NOMO-1 treated with DMSO at 0.1 percent for 48 hours (cell line): ENCODE measurements around the gene GLYATL3.
A peak's percentile ranks its signal among the peaks of the same experiment; 100 is the strongest.

Source experiments
- DNase-seq: peaks from one replicate; lab custom pipeline; 2025; ENCODE audit not compliant: unreplicated experiment; lab: John Stamatoyannopoulos, UW

GLYATL3 gene

DNA sequence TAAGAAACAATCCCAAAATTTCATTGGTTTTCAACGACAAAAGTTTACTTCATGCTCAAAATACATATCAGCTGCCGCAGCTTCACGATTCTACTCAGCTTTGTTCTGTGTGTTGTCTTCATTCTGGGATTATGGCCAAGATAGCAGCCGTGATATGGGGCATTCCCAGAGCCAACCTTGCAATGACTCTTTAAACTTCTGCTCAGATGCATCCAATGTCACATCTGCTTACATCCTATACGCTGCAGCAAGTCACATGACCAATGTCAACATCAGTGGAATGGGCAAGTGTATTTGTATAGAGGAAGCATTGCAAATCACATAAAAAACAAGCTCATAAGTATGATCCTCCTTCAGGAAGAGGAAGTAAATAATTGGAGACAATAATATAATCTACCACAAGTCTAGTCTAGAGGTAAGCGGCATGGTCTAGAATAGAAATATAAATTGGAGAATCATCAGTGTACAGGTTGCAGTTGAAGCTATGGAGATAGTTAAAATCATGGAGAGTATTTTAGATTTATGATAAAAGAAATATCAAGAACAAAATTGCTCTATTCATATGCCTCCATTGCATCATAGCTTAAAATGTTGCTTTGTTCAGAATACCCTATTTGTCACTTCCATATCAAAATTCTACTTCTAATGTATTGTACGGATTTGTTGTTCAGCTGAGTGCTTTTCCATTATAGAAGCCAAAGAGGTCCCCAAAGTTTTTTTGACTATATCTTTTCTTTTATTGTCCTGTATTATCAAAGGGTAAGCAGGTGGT is 43.5 kb downstream of the GLYATL3 start:
- DNase-seq = peak; percentile 74

DNA sequence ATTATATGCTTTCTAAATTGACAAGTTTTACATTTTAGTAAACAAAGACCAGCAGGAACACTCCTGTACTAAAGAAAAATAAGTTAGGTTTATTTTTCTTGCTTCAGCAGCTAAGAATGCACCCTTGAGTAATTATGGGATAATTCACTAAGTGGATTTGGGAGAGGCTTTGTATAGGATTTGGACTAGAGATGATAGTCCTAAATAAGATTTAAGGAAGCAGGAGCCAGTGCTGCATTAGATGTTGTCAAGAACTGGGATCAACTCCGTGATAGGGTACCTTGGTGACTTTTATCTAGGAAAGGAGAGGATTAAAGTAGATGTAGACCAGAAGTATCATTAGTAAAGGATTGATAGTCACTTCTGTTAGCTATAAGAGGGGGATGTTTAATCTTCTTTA is 46.6 kb downstream of the GLYATL3 start:
- no peak for DNase-seq

DNA sequence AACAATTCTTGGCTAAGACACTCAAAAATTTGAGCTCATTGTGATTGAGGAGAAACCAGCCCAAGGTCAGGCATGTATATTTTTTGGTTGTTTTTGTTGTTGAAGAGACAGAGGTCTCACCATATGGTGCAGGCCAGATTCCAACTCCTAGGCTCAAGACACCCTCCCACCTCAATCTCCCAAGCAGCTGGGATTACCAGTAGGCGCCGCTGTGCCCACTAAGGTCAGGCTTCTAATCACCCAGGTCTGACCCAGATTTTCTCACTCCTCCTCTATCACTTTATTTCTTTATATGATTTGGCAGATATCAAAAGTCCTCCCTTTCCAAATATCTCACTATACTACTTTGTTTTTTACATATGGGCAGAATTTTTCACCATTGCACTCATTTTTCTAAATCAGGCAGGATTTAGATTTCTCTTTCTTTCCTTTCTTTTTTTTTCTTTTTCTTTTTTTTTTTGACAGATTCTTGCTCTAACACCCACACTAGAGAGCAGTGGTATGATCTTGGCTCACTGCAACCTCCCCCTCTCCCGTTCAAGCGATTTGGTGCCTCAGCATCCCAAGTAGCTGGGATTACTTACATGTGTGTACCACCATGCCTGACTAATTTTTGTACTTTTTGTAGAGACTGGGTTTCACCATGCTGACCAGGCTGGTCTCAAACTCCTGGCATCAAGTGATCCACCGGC is 49.0 kb downstream of the GLYATL3 start:
- no peak for DNase-seq

DNA sequence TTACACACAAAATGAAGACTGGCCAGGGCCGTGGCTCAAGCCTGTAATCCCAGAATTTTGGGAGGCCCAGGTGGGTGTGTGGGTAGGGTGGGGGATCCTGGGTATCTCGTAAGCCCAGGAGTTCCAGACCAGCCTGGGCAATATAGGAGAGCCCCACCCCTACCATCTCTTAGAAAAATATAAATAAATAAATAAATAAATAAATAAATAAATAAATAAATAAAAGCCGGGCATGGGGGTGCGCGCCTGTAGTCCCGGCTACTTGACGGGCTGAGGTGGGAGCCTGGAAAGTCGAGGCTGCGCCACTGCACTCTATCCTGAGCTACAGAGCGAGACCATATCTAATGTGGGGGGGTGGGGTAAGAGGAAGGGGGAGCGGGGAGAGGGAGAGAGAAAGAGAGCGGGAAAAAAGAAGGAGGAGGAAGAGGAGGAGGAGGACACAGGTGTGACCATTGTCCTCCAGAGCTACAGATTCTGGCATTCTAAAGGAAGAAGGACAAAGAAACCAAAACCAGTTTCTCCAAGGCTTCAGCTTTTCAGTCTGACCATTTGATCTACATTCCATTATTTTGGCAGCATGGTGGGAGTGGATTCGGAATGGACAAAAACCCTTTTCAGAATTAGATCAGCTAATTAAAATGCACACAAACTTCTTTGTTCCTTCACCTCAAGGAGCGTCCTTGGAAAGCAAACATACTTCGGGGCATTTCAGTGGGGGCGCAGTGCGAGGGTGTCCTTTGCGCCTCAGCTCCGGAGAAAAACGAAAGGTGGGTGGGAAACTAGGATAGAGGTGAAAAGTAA is 50.2 kb downstream of the GLYATL3 start:
- DNase-seq = no peak

DNA sequence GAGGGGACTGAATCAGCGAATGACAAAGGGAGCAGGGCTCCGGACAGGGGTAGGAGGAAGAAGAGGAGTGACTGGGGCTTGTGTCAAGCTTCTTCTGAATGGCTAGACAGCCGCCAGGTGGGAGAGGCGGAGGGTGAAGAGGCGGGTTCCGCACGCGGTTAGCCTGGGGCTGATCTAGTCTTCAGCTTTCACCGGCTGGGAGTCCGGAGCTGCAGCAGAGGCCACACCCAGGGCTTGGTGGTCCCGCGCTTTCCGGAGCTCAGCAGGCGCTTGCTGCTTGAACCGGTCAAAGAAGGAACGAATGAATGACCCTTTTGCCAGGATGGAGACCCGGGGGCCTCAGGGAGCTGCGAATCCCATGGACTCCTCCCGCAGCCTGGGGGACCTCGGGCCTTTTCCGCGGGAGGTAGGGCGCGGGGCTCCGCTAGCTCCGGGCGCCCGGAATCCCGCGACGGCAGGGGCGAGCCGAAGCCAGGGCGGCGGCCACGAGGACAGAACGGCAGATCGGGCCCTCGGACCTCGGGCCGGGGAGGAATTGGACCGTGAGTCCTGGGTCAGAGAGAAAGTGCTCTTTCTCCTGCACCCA is 50.9 kb downstream of the GLYATL3 start, which contains the start of gene C6orf141:
TSS of gene C6orf141 (plus strand) at position 177 of the 586 bp plus-strand sequence. CDS start at position 302, 125 bp downstream.
- DNase-seq = no peak

DNA sequence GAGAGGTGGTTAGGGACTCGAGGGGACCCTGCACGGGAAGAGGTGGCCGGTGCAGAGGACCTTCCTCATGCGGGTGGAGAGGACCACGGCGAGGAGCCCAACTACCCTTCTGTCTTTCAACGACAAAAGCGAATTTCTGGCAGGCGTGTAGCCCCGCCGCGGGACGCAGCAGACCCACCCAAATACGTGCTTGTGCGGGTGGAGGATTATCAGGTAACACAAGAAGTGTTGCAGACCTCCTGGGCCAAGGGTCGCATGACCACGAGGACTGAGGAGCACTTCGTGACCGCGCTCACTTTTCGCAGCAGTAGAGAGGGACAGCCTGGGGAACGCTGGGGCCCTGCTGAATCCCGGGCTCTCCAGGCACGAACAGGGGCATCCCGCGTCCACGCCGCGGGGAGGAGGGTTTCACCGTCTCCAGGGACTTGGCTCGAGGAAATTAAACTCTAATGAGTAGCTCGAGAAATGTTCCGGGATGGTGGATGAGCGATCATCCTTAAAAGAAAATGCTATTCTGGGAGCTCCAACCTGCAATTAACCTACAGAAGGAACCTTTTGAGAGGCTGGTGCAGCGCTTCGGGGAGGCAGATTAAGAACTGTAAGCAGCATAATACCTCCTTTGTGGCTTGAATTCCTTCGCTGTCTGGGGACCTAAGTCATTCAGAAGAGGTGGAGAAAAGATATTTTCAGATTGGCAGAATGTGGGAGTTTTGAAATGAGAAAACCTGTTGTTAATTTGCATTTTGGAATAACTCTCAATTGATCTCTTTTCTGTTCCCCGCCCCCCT is 51.5 kb downstream of the GLYATL3 start:
- DNase-seq = peak; percentile 8

DNA sequence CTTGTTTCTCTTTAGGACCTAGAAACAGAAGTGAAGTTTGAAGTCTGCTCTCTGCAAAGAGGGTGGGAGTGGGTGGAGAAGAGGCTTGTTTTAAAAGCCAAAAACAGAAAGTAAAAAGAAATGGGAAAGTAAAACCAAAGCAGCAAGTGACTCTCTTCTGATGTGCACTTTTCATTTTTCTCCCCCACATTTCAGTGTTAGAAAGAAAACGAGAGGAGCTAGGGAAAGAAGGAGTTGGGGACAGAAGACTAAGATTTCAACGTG is 52.1 kb downstream of the GLYATL3 start:
- DNase-seq = no peak

DNA sequence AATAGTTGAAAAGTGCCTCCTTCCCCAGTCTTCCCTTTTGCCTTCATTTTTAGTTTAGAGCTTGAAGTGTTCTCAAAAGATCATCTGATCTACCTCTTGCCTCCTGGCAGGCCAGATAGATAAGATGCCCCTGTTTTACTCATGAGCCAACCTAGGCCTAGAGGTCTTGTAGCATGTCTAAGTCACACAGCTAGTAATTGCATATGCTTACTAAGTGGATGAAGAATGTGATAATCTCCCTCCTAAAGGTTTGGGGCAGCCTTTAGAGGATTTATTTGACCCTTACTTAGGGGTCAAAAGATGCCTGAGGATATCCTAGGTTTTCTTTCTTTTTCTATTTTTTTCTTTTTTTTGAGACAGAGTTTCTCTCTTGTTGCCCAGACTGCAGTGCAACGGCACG is 52.9 kb downstream of the GLYATL3 start:
- no peak for DNase-seq

DNA sequence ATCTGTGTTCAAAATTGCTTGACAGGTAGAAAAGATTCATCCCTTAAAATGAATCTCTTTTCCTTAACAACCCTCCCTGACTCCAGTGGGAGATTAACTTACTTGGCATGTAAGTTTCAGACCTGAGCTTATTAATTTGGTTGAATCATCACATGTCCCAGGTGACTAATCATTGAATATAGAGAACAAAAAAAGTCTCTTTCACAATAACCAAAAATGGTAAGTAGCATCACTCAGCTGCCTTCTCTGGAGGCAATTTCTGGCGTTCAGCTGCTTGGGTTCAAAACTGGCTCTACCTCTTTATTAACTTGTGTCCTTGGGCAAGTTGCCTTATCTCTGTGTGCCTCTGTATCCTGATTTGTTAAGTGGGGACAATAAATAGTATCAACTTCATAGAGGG is 53.7 kb downstream of the GLYATL3 start:
- DNase-seq = peak; percentile 11

DNA sequence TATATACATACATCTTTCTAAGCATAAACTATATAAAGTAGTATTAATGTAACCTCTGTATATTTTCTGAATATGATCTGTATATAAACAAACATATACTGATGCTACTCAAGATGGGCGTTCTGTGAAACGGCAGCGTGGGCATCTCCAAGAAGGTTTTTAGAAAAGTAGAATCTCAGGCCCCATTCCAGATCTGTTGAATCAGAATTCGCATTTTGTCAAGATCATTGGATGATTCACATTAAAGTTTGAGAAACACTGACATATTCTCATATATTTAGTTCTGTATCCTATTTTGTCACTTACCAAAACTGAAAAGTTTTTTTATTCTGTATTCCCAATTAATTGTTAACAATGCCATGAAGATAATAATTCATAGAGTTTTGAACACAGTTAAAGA is 56.2 kb downstream of the GLYATL3 start:
- no peak for DNase-seq

DNA sequence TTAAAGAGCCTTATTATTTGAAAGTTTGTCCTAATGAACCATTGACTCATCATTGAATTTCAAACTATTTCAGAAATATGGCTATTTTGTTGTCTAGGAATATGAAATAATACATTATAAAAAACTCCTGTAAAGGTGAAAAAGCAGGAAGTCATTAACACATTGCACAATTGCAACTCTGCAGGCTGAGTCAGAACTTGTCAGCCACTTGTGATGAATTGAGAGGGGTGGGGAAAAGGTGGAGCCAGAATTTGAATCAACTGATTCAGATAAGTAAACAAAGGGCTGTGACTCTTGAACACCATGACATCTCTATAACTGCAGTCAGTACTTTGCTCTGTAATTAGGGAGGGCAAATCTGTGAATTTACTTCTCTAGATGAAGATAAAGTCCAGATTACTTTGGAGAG is 56.7 kb downstream of the GLYATL3 start:
- DNase-seq = peak; percentile 79

DNA sequence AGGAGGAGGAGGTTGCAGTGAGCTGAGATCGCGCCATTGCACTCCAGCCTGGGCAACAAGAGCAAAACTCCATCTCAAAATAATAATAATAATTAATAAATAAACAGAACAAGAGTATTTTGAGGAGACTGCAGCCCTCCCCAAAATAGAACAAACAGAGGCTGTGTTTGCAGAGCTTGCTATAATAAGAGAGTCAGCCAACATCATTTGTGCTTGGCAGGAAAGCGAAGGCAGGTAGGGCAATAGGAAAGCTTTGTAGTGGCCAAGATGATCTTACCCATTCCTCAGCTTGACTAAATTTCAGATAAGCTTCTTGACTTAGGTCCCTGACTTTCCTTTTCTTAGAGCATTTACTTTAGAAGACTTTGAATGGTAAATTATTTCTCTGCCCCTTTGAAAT is 57.5 kb downstream of the GLYATL3 start:
- no peak for DNase-seq

DNA sequence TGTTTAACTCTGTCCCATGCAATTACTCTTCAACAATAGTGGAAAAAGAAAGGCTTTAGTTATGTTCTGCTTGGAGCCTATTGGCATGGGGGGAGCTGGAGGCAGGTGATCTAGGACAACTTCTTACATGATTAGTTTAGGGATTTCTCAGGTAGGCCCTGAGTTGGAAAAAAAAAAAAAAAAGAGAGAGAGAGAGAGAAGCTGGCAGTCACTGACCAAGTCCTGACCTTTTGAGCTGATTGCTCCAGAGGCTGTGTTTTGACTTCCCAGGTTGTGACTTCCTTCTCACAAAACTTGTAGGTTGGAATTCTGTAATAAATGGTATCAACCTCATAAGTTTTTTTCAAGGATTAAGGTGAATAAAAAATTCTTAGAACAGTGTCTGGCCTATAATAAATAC is 58.5 kb downstream of the GLYATL3 start:
- no peak for DNase-seq

DNA sequence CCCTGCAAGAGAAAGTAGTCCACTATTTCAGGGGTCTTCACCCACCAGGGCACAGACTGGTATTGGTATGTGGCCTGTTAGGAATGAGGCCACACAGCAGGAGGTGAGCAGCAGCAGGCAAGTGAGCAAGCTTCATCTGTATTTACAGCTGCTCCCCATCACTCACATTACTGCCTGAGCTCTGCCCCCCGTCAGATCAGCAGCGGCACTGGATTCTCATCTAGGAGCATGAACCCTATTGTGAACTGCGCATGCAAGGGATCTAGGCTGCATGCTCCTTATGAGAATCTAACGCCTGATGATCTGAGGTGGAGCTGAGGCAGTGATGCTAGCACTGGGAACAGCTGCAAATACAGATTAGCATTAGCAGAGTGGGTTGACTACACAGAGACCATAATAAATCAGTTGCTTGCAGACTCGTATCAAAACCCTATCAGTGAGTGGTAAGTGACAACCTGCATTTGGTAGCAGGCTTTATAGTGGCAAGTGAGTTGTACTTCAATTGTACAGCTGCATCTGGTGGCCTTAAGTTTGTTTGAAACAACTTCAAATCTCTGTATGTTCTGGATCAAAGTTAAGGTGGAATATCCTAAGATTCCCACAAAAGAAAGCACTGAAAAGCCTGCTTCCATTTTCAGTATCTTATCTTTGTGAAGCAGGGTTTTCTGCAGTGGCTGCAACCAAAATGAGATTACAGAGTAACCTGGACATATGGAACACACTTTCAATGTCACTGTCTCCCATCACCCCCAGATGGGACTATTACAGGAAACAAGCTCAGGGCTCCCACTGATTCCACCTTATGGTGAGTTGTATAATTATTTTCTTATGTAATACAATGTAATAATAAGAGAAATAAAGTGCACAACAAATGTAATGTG is 63.5 kb downstream of the GLYATL3 start:
- DNase-seq = no peak

DNA sequence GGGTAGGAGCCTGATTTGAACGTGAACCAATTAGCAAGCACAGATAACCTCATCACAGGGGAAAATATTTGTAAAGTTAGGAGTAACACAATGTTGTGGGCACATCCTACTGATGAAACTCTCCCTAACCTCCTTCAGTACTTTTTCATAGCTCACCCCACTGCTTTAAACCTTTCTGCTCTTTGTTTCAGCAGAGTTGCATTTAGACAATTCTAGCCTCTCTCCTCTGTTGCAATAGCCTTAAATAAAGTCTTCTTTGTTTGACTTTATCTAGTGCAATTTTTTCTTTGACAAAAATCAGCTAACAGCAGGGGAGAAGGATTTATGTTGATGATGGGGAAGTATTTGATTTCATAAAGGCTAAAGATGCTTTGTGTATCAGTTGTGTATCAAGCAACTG is 64.8 kb downstream of the GLYATL3 start:
- no peak for DNase-seq

DNA sequence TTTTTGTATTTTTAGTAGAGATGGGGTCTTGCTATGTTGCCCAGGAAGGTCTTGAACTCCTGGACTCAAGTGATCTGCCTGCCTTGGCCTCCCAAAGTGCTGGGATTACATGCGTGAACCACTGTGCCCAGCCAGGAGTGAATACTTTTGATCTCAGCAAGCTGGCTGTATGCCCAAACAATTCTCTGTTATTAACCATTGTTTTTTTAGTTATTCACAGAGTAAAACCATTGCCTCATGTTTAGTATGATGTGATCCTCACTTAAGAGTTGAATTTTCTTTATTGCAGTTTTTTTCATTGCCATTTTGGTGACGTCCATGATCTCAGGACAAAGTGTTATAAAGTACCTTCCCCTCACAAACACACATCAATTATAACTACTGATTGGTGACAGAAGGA is 65.5 kb downstream of the GLYATL3 start:
- DNase-seq = no peak

DNA sequence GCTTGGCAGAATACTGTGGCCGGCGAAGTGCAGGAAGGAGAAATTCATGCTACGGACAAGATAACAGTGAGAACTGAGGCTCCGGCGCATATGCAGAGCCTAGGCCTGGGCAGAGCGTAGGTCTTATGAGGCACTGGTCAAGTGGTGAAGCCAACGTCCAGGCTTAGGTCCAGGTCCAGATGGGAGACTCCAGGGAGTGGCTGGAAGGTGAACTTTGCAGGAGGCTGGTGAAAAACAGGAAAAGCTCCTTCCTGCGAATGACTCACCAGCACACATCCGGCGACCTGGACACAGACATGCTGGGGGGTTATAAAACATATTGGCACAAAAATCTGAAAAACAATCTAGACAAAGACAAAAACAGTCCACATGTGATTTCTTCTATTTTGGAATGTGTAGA is 66.1 kb downstream of the GLYATL3 start:
- no peak for DNase-seq

DNA sequence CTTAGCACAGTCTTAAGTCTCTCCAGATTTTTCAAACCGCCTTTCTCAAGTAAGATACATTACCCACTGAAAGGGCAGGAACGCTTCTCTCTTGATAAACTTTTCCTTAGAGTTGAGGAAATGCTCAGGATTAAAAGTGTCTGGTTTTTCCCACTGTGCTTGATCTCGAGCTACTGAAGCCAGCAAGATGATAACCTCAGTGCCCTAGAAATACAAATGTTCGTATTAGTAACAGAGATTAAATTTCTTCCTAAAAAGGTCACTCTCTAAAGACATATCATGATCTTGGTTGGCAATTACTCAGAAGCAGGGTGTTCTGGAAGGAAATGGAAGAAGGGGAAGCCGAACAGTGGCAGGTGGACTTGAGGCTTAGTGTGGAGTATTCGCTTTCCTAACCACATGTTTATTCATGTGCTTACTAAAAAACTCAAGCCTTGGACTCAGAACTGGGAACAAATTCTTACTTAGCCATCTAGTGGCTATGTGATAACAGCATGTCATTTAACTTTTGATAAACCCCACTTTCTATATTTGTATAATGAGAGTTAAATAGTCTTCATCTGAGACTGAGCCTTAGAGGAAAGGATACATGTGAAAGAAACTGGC is 70.9 kb downstream of the GLYATL3 start:
- no peak for DNase-seq

DNA sequence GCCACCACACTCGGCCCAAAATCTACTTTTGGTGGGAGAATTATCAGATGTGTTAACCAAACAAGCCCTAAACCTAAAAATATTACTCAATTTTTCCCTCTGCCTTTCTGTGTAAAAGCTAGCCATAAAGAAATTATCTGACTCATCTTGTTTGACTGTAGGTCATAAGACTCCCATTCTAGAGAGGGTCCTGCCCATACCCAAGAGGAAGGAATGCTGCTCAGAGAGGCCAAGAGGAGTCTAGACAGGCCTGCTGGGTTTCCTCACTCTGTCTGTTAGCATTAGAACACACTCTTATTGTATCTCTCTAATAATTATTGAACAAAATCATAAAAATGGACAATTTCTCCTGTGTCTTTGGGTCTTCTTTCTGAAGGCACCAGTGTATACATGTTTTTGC is 76.9 kb downstream of the GLYATL3 start:
- DNase-seq = no peak
